ENCODE data around the gene ISM1. TPM values are rescaled to one million over a fixed set of nuclear protein-coding genes. Genes with fewer than 3 reads are reported as not detected.

ISM1 gene
- total and polyA plus RNA-seq, 2 donors (not counting 1 experiment from before 2014, with no cell fraction given), result 0.10 to 0.17 TPM

DNA sequence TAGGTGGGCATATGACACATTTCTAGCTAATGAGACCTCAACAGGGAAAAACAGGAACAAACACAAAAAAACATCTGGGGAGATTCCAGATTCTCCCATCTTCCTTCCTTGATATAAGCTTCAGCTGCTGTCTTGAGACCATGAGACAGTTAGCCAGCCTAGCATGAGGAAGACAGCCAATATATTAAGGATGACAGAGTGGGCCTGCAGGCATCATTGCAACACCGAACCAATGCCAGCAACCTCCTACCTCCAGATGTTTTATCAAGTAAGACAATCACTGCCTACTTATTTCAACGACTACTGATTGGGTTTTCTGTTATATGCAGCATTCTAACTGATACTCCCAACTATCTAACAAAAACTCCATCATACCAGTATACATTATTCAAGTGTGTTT lies 119.0 kb downstream of the ISM1 start:
- H3K9ac ChIP-seq (ENCODE audit: insufficient read depth, low read length), result no peak overlapping the region
- no peak overlapping the region for H3K27ac ChIP-seq (ENCODE audit: insufficient read depth, low read length)
- no peak overlapping the region for H2AFZ ChIP-seq (ENCODE audit: low read length)
- TF ChIP-seq CTCF (conservative IDR thresholded peaks at IDR 0.05 in 1 of 2, IDR thresholded peaks at IDR 0.05 in 1 of 2; ENCODE audit: low read depth in 1 of 2, low read length in 2 of 2) (no peak), EZH2 (IDR thresholded peaks at IDR 0.05; ENCODE audit: low read length, missing control alignments) (no peak)
- H3K27me3 ChIP-seq (ENCODE audit: control insufficient read depth, insufficient read depth, low read length), result no peaks in the 10 kb centered on the region
- H3K79me2 ChIP-seq (ENCODE audit: control insufficient read depth, insufficient read depth, low read length), result no peaks in the 10 kb centered on the region
- no peak overlapping the region for H3K4me2 ChIP-seq (ENCODE audit: extremely low read depth, insufficient read depth, low read length)
- no peaks in the 10 kb centered on the region for H3K4me1 ChIP-seq (ENCODE audit: control insufficient read depth, extremely low read depth, insufficient read depth, low read length)
- H3K9me3 ChIP-seq (ENCODE audit: control insufficient read depth, insufficient read depth, low read depth, low read length), result no peaks in the 10 kb centered on the region
- H3K4me3 ChIP-seq (replicated peaks in 1 of 4; ENCODE audit: control extremely low read depth in 1 of 4, insufficient read depth in 1 of 4, low read depth in 3 of 4, low read length in 4 of 4), result no peak overlapping the region
- no peaks in the 10 kb centered on the region for H4K20me1 ChIP-seq (ENCODE audit: control insufficient read depth, extremely low read depth, insufficient read depth, low read length)
- DNase-seq (ENCODE audit: low read depth in 2 of 2), result no peak
- H3K36me3 ChIP-seq (ENCODE audit: control insufficient read depth, insufficient read depth, low read length), result no peaks in the 10 kb centered on the region

GRCh38 chr20:13341737-13342393 lies 120.8 kb downstream of the ISM1 start:
- Histone ChIP-seq H3K9ac (ENCODE audit: insufficient read depth, low read length) (no peak overlapping the region), H3K9me3 (ENCODE audit: control insufficient read depth, insufficient read depth, low read depth, low read length) (no peaks in the 10 kb centered on the region), H3K79me2 (ENCODE audit: control insufficient read depth, insufficient read depth, low read length) (no peaks in the 10 kb centered on the region), H3K4me2 (ENCODE audit: extremely low read depth, insufficient read depth, low read length) (no peak overlapping the region), H4K20me1 (ENCODE audit: control insufficient read depth, extremely low read depth, insufficient read depth, low read length) (no peaks in the 10 kb centered on the region), H3K36me3 (ENCODE audit: control insufficient read depth, insufficient read depth, low read length) (no peaks in the 10 kb centered on the region), H2AFZ (ENCODE audit: low read length) (no peak overlapping the region), H3K27ac (ENCODE audit: insufficient read depth, low read length) (no peak overlapping the region), H3K27me3 (ENCODE audit: control insufficient read depth, insufficient read depth, low read length) (no peaks in the 10 kb centered on the region), H3K4me3 (replicated peaks in 1 of 4; ENCODE audit: control extremely low read depth in 1 of 4, insufficient read depth in 1 of 4, low read depth in 3 of 4, low read length in 4 of 4) (no peak overlapping the region), H3K4me1 (ENCODE audit: control insufficient read depth, extremely low read depth, insufficient read depth, low read length) (no peaks in the 10 kb centered on the region)
- peak in 1 of 2 donors; percentile 19 for DNase-seq (ENCODE audit: low read depth in 2 of 2)
- no peak for TF ChIP-seq EZH2 (IDR thresholded peaks at IDR 0.05; ENCODE audit: low read length, missing control alignments)
- no peak for TF ChIP-seq CTCF (conservative IDR thresholded peaks at IDR 0.05 in 1 of 2, IDR thresholded peaks at IDR 0.05 in 1 of 2; ENCODE audit: low read depth in 1 of 2, low read length in 2 of 2)

DNA sequence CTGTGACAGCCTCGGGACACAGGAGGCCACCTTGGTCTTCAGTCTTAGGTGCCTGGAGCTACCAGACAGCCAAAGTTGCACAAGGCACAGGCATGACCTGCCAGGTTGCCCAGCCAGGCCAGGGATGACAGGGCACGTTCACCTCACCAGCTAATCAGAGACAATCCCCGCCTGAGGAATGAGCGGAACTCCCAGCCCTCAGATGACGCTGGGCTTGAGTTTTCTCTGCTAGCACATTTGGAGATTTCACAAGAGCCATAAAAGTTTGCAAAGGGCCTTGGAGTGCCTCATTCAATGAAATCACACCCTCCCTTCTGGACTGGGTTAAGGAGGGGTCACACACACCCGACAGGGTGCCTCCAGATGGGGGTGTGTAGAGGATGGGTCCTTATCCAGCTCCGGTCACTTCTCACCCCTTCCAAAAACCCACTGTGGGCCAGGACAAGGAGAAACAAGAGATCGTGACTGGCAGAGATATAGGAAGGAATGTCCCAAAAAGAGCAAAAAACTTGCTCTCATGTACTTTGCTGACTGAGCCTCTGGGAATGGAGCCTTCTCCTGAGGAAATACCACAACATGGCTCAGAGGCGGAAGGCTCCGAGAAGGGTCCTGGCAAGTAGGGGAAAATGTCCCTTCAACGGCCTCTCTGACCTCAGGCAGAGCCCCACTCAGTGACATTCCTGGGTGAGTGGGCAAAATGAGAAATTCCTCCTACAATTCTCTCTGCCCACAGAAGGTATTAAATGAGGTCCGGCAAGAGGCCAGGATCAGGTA lies 121.6 kb downstream of the ISM1 start:
- H3K9me3 ChIP-seq (ENCODE audit: control insufficient read depth, insufficient read depth, low read depth, low read length), result no peaks in the 10 kb centered on the region
- DNase-seq (ENCODE audit: low read depth in 2 of 2), result peak in 1 of 2 donors; percentile 42
- H3K4me3 ChIP-seq (replicated peaks in 1 of 4; ENCODE audit: control extremely low read depth in 1 of 4, insufficient read depth in 1 of 4, low read depth in 3 of 4, low read length in 4 of 4), result no peak overlapping the region

More for the DNA sequence above, 121.6 kb downstream of the ISM1 start:
- Histone ChIP-seq H3K79me2 (ENCODE audit: control insufficient read depth, insufficient read depth, low read length) (no peaks in the 10 kb centered on the region), H3K4me2 (ENCODE audit: extremely low read depth, insufficient read depth, low read length) (no peak overlapping the region), H2AFZ (ENCODE audit: low read length) (no peak overlapping the region), H4K20me1 (ENCODE audit: control insufficient read depth, extremely low read depth, insufficient read depth, low read length) (no peaks in the 10 kb centered on the region), H3K27ac (ENCODE audit: insufficient read depth, low read length) (no peak overlapping the region), H3K4me1 (ENCODE audit: control insufficient read depth, extremely low read depth, insufficient read depth, low read length) (no peaks in the 10 kb centered on the region), H3K36me3 (ENCODE audit: control insufficient read depth, insufficient read depth, low read length) (no peaks in the 10 kb centered on the region), H3K9ac (ENCODE audit: insufficient read depth, low read length) (no peak overlapping the region), H3K27me3 (ENCODE audit: control insufficient read depth, insufficient read depth, low read length) (no peaks in the 10 kb centered on the region)
- TF ChIP-seq EZH2 (IDR thresholded peaks at IDR 0.05; ENCODE audit: low read length, missing control alignments) (no peak), CTCF (conservative IDR thresholded peaks at IDR 0.05 in 1 of 2, IDR thresholded peaks at IDR 0.05 in 1 of 2; ENCODE audit: low read depth in 1 of 2, low read length in 2 of 2) (no peak)
